ENCODE measurements around the gene OSBPL2.
A peak's percentile ranks its signal among the peaks of the same experiment; 100 is the strongest.

OSBPL2 gene

GRCh38 chr20:62258499-62259293 lies 20.4 kb downstream of the OSBPL2 start:
- peak; percentile 87 for DNase-seq (ENCODE audit: low spot score)

DNA sequence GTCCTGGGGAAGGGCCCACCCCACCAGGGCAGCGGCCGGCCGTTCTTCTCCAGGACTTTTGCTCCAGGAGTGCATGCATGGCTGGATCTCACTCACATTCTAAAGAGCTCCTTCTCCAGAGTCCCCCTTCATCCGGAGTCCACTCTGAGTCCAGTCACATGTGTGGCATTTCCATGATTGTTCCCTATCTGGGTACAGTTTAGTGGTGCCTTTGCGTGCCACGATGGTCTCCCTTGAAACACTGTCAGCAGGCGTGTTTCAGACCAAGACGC lies 20.9 kb downstream of the OSBPL2 start:
- DNase-seq (ENCODE audit: low spot score) = no peak

DNA sequence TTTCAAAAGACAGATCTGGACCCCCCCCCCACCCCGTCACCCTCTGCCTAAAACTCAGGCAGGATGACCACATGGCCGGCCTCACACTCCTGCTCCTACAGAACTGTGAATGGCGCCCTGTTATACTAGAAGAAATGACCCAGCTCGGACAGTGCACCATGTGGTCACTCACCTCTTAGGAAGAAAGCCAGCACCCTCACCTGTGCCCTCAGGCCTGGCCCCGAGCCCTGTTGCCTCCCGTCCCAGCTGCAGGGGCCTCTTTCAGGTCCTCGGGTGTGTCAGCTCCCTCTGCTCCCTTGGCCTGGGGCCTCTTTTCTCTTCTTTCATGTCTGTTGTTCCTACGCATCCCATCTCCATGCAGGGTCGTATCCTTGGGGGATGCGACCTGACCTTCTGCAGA lies 23.7 kb downstream of the OSBPL2 start:
- DNase-seq (ENCODE audit: low spot score) = no peak

DNA sequence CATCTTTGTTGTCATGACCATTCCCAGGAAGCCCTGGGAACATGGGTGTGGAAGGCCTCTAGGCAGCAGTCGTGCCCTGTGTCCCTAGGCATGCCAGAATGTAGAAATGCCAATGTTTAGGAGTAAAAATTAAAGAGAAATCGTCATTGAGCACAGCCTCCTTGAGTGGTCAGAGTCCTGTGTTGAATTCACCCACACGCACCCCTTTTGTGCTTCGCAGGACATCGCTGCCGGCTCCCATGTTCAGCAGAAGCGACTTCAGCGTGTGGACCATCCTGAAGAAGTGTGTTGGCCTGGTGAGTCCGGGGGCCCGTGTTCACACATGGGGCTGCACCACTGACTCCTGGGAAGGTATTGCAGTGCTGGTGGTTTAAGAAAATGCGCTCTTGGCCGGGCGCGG lies 25.1 kb downstream of the OSBPL2 start:
- DNase-seq (ENCODE audit: low spot score) = no peak

GRCh38 chr20:62265365-62265764 lies 27.0 kb downstream of the OSBPL2 start:
- no peak for DNase-seq (ENCODE audit: low spot score)

- DNase-seq (ENCODE audit: low spot score) = no peak
Observed at GRCh38 chr20:62266340-62266739, 28.0 kb downstream of the OSBPL2 start.

GRCh38 chr20:62266851-62267250 lies 28.5 kb downstream of the OSBPL2 start:
- DNase-seq (ENCODE audit: low spot score) = no peak

- no peak for DNase-seq (ENCODE audit: low spot score)
Observed at GRCh38 chr20:62267543-62267942, 29.2 kb downstream of the OSBPL2 start.

DNA sequence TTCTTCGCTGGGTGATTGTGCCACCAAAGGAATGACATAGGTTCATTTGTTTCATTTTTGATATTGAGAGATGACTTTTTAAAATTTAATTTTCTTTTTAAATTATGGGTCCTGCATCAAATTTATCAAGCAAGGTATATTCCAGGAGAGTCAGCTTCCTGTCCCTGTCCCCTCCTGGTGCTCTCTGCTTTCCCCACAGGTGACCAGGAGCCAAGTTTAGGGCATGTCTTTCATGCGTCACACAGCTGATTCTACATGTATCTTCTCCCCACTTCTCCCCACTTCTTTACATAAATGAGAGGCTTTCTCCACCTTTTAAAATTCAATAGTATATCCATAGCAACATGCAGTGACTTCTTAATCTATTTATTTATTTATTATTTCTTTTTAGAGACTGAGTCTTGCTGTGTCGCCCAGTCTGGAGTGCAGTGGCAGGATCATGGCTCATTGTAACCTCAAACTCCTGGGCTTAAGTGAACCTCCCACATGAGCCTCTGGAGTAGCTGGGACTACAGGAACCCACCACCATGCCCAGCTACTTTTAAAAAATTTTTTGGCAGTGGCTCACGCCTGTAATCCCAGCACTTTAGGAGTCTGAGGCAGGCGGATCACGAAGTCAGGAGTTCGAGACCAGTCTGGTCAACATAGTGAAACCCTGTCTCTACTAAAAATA lies 30.0 kb downstream of the OSBPL2 start:
- no peak for DNase-seq (ENCODE audit: low spot score)

DNA sequence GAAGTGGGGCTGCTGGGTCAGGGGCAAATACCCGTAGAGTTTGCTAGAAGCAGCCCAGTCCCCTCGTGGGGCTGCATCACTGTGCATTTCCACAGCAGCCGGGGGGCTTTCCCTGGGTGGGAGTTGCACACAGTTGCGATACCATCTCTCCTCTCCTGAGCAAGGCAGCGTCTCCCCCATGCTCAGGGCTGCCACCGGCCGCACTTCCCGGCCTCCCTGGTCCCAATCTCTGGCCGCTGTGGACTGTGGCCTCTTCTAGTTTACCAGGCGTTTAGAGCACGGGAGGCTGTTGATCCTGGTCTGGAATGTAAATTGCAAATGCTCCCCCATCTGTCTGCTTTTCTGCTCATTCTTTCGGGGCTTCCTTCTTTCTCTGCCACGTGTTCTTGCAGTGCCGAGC lies 31.1 kb downstream of the OSBPL2 start:
- DNase-seq (ENCODE audit: low spot score) = no peak

- DNase-seq (ENCODE audit: low spot score) = no peak
Observed at GRCh38 chr20:62269871-62270270, 31.6 kb downstream of the OSBPL2 start.

DNA sequence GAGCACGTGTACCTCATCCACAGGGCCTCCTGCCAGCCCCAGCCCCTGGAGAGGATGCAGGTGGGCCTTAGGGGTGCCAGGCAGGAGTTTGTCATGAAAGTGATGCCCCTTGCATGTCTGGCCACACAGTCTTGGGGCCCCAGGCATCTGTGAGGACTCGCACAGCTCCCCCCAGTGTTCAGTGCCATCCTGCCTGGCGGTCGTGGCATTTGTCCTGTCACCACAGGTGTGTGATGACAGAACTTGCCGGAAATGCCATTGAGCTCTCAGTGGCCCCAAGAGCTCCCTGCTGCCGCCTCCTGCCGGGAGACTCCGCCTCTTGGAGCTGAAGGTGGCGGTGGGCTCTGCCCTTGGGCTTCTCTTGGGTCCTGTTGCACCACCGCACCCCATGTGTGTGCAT lies 33.9 kb downstream of the OSBPL2 start:
- DNase-seq (ENCODE audit: low spot score) = no peak

GRCh38 chr20:62273416-62273815 lies 35.1 kb downstream of the OSBPL2 start:
- no peak for DNase-seq (ENCODE audit: low spot score)

DNA sequence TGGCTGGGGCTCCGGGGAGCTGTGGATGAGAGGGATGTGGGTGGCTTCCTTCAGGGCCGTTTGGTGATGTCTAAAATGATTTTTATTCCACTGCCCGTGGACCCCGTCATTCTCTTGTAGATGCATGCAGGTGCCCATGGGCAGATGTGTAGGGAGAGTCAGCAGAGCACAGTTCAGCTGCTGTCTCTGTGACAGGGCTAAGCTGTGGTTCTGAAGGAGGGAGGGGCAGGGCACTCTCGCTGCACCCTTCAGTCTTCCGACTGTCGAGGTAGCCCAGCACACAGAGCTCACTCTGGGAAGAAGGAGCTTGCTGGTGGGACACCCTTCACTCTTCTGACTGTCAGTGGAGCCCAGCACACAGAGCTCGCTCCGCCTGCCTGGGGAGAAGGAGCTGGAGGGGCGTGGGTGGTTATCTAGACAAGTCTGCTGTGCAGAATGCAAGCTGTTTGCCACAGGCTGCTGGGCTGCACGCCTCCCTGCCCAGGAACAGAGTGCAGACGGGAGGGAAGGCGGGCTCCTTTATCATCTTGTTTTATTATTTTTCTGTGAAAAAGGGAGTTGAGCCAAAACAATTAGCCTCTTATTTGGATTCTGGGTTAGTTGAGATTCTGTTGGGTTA lies 36.1 kb downstream of the OSBPL2 start:
- no peak for DNase-seq (ENCODE audit: low spot score)

DNA sequence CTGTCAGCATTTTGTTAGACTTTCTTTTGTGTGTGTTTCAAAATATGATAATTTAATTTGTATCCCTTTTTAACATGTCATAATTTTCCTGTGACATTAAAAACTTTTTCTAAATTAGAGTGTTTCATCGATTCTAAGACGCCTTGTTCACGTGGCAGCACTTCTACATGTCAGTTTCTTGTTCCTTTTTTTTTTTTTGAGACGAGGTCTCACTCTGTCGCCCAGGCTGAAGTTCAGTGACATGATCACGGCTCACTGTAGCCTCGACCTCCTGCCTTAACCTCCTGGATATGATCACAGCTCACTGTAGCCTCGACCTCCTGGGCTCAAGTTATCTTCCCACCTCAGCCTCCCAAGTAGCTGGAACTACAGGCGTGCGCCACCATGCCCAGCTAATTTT lies 36.9 kb downstream of the OSBPL2 start:
- no peak for DNase-seq (ENCODE audit: low spot score)

DNA sequence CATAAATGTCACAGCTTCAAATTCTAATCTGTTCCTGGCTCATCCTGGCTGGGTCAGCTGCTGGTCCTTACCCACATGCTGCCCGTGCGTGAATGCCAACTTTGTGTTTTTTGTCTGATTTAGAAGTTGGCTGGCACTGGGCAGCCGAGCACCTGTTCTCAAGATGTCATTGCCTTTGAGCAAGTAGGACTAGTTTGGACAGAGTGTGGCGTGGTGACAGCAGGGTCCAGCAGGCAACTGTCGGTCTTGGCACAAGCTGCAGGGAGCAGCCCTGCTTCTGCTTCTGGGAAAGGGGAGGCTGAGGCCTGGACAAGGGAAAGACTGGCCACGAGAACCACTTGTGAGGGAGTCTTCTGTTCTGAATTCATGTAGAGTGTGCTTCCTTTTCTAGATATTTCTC lies 38.1 kb downstream of the OSBPL2 start:
- DNase-seq (ENCODE audit: low spot score) = no peak

DNA sequence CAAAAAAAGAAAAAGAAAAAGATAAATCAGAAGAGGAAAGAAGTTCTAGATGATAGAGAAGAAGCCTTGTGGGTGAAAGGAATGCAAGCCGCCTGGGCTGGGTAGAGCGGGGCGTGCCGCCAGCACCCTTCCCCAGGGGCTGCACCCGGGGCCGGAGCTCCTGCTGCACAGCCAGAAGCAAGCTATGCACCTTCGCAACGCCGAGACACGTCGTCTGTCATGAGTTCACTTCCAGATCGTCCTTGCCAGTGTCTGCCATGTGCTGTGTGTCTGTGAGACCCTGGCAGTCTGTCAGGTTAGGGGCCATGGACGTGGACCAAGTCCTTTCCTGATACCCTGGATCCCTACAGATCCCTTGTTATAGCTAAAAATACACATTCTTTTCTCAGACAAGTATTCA lies 38.9 kb downstream of the OSBPL2 start:
- no peak for DNase-seq (ENCODE audit: low spot score)

- DNase-seq (ENCODE audit: low spot score) = no peak
Observed at GRCh38 chr20:62280303-62280702, 42.0 kb downstream of the OSBPL2 start.

- DNase-seq (ENCODE audit: low spot score) = no peak
Observed at GRCh38 chr20:62281161-62281933, 43.0 kb downstream of the OSBPL2 start.

DNA sequence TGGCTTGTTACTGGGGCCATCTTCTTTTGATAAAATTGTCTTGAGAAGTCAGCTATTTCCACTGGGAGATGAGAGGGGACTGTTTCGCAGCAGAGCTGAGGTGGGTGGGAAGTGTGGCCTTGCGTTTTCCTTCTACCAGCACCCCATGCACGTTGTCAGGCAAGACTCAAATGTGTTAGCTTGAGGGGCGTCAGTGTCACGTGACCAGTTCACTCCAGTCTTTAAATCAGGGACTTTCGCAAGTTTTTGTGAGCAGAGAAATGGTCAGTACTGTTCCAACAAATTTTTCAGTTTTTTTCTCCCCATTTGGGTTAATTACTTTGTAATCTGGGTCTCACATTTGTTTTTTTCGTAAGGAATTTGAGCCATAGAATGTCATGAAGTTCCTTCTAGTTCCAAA lies 43.8 kb downstream of the OSBPL2 start:
- DNase-seq (ENCODE audit: low spot score) = no peak

DNA sequence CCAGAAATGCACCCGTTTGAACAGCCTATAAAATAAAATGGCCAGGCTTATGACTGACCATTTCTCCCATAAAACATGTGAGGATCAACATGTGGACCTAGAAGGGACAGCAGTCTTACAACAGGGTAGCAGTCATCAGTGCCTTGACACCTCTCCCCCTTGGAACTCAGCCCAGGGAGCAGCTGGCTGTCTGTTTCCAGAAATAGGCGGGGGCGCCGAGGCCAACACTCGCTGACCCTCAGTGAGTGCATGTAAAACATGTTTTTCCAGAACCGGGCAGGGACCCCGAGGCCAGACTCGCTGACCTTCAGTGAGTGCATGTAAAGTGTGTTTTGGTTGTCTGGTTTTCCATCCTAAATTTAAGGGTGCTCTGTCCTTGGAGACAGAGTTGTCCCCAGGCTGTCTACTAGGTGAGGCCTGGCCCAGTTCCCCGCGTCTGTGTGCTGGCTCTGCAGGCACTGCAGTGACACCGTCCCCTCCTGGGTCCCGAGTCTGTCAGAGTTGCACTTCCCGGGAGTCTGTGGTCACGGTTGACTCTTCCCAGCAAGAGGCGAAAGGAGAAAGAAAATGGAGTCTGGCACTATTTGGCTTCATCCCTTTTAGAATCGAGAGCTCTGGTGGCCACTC lies 44.7 kb downstream of the OSBPL2 start:
- DNase-seq (ENCODE audit: low spot score) = no peak

DNA sequence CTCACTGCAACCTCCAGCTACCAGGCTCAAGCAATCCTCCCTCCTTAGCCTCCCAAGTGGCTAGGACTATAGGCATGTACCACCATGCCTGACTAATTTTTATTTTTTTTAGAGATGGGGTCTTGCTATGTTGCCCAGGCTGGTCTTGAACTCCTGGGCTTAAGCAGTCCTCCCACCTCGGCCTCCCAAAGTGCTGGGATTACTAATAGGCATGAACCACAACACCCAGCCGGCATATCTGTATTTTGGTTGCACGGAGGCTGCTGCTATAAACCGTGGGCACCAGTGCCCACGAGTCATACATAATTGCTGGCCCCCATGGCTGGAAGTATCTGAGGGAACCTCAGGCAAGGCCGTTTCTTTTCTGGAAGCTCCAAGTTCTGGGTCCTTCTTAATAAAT lies 46.1 kb downstream of the OSBPL2 start:
- no peak for DNase-seq (ENCODE audit: low spot score)

All from AG08395 (cell line).